Measurements from ENCODE around the gene SLC25A52.

SLC25A52 gene

GRCh38 chr18:31716362-31716761 lies 44.3 kb downstream of the SLC25A52 start:
- no peak for TF ChIP-seq CTCF (conservative IDR thresholded peaks at IDR 0.05; ENCODE audit: low read depth, low read length)
- no peaks in the 10 kb centered on the region for H4K20me1 ChIP-seq (ENCODE audit: insufficient read depth)
- no peaks in the 10 kb centered on the region for H3K36me3 ChIP-seq (ENCODE audit: insufficient read depth)
- H3K27me3 ChIP-seq (ENCODE audit: insufficient read depth, low read depth) = no peaks in the 10 kb centered on the region
- H3K4me3 ChIP-seq (IDR thresholded peaks at IDR 0.05; ENCODE audit: insufficient read depth, low read depth, low read length) = no peak overlapping the region
- no peaks in the 10 kb centered on the region for H3K79me2 ChIP-seq (ENCODE audit: insufficient read depth, low read depth)
- H3K9ac ChIP-seq = no peak overlapping the region
- H3K4me2 ChIP-seq = no peak overlapping the region
- H3K4me1 ChIP-seq (ENCODE audit: low read depth, poor library complexity, severe bottlenecking) = no peaks in the 10 kb centered on the region
- H2AFZ ChIP-seq (ENCODE audit: low read depth) = no peak overlapping the region
- no peak overlapping the region for H3K27ac ChIP-seq

- Histone ChIP-seq H3K27ac (no peak overlapping the region), H3K36me3 (ENCODE audit: insufficient read depth) (no peaks in the 10 kb centered on the region), H3K27me3 (ENCODE audit: insufficient read depth, low read depth) (no peaks in the 10 kb centered on the region), H3K9ac (no peak overlapping the region), H3K4me1 (ENCODE audit: low read depth, poor library complexity, severe bottlenecking) (no peaks in the 10 kb centered on the region), H3K4me2 (no peak overlapping the region), H4K20me1 (ENCODE audit: insufficient read depth) (no peaks in the 10 kb centered on the region), H3K79me2 (ENCODE audit: insufficient read depth, low read depth) (no peaks in the 10 kb centered on the region), H3K4me3 (IDR thresholded peaks at IDR 0.05; ENCODE audit: insufficient read depth, low read depth, low read length) (no peak overlapping the region), H2AFZ (ENCODE audit: low read depth) (no peak overlapping the region)
- no peak; the same call in 1 of the 2 replicates for TF ChIP-seq CTCF (conservative IDR thresholded peaks at IDR 0.05; ENCODE audit: low read depth, low read length)
Measured at GRCh38 chr18:31711365-31712172, 49.1 kb downstream of the SLC25A52 start.

GRCh38 chr18:31710826-31711225 lies 49.9 kb downstream of the SLC25A52 start:
- Histone ChIP-seq H3K79me2 (ENCODE audit: insufficient read depth, low read depth) (no peaks in the 10 kb centered on the region), H3K4me2 (no peak overlapping the region), H3K9ac (no peak overlapping the region), H3K27ac (no peak overlapping the region), H3K4me1 (ENCODE audit: low read depth, poor library complexity, severe bottlenecking) (no peaks in the 10 kb centered on the region), H3K36me3 (ENCODE audit: insufficient read depth) (no peaks in the 10 kb centered on the region), H2AFZ (ENCODE audit: low read depth) (no peak overlapping the region), H3K27me3 (ENCODE audit: insufficient read depth, low read depth) (no peaks in the 10 kb centered on the region), H4K20me1 (ENCODE audit: insufficient read depth) (no peaks in the 10 kb centered on the region), H3K4me3 (IDR thresholded peaks at IDR 0.05; ENCODE audit: insufficient read depth, low read depth, low read length) (no peak overlapping the region)
- peak; percentile 23; the same call in 1 of the 2 replicates for TF ChIP-seq CTCF (conservative IDR thresholded peaks at IDR 0.05; ENCODE audit: low read depth, low read length)
